Transverse colon (tissue), 4 donors: ENCODE data around the gene RPE. TPM values are rescaled to one million over a fixed set of nuclear protein-coding genes. Genes with fewer than 3 reads are reported as not detected.

ENCODE experiments used
- DNase-seq: peaks from one replicate; pipeline ENCODE4 v3.0.0-alpha.2; 2019
- H3K27ac ChIP-seq, 4 donors: fragments of 200-600 bp; sonication (generic); 2 replicates each; pipeline ENCODE4 v1.5.1; 2016 to 2018; ENCODE audit warnings: inconsistent platforms in 4 of 4
- H3K27me3 ChIP-seq: fragments of 200-600 bp; sonication (generic); 2 replicates; pipeline ENCODE4 v1.5.1; 2017; ENCODE audit warnings: inconsistent platforms
- H3K36me3 ChIP-seq, 4 donors: fragments of 200-600 bp; sonication (generic); 2 replicates each; pipeline ENCODE4 v1.5.1; 2017 to 2019; ENCODE audit warnings: inconsistent platforms in 4 of 4
- H3K4me1 ChIP-seq, 4 donors: fragments of 200-600 bp; sonication (generic); 2 replicates each; pipeline ENCODE4 v1.5.1; 2017 to 2020; ENCODE audit warnings: inconsistent platforms in 4 of 4
- H3K4me3 ChIP-seq, 4 donors: fragments of 200-600 bp; sonication (generic); 1 replicate in 1 of 4; 2 replicates in 3 of 4; pipeline versions ENCODE4 v1.5.1 to v1.6.1; 2017 to 2019; ENCODE audit warnings: inconsistent platforms in 4 of 4
- H3K9me3 ChIP-seq, 2 donors: fragments of 200-600 bp; sonication (generic); 2 replicates each; pipeline ENCODE4 v1.5.1; 2017 to 2019; ENCODE audit warnings: inconsistent platforms in 2 of 2
- EP300 ChIP-seq: sonication (generic); formaldehyde crosslinking; IDR thresholded peaks from one replicate; pipeline ENCODE4 v1.6.1; 2017; ENCODE audit warnings: antibody characterized with exemption, low read depth
- POLR2A ChIP-seq: fragments of 450-650 bp; IDR thresholded peaks from one replicate; pipeline ENCODE4 v1.6.1; 2016; ENCODE audit warnings: antibody characterized with exemption, mild to moderate bottlenecking, moderate library complexity
- POLR2AphosphoS5 ChIP-seq, 3 donors: sonication (generic); formaldehyde crosslinking; IDR thresholded peaks; one replicate each; pipeline ENCODE4 v1.6.1; 2016; ENCODE audit warnings: antibody characterized with exemption in 3 of 3
- WGBS, 2 donors: methylation state at CpG; one replicate each; pipeline ENCODE4 v1.1.5; 2018; ENCODE audit warnings: low coverage in 1 of 2; 5-methylcytosine and 5-hydroxymethylcytosine counted together
- in situ Hi-C, 4 donors: fragments of 200-750 bp; cut with MboI; loops; one replicate each; pipeline versions ENCODE4 v1.15.0 to v1.15.1; 2017; ENCODE audit warnings: low sequenced_read_pairs in 3 of 4, low pct_ligation_motif_present in 1 of 4, low pct_unique_long_range_greater_than_20kb in 1 of 4
- intact Hi-C: fragments of 100-400 bp; cut with DNase I; formaldehyde crosslinking; loops from one replicate; pipeline ENCODE4 v1.15.1; 2023; ENCODE audit warnings: low total_unique reads
- total RNA-seq, 4 donors: library from RNA; depleted of rRNA; stranded (reverse); fragments of >200 nt; gene quantifications; one replicate each; pipeline ENCODE4 v1.1.0, GENCODE V29; 2016
- TF ChIP-seq, protein P1 (sequence below), 5 experiments: fragments of 200-600 bp in 3 of 5; fragments of 450-650 bp in 2 of 5; sonication (generic) in 3 of 5; IDR thresholded peaks; 1 replicate in 2 of 5; 2 replicates in 3 of 5; pipeline ENCODE4 v1.5.1; 2016 to 2017; ENCODE audit warnings: antibody characterized with exemption in 5 of 5, inconsistent platforms in 3 of 5, mild to moderate bottlenecking in 2 of 5, moderate library complexity in 1 of 5

The RPE gene
- 10 to 100 TPM; 13.1 to 50.0 (median 30.1) TPM for total RNA-seq

DNA sequence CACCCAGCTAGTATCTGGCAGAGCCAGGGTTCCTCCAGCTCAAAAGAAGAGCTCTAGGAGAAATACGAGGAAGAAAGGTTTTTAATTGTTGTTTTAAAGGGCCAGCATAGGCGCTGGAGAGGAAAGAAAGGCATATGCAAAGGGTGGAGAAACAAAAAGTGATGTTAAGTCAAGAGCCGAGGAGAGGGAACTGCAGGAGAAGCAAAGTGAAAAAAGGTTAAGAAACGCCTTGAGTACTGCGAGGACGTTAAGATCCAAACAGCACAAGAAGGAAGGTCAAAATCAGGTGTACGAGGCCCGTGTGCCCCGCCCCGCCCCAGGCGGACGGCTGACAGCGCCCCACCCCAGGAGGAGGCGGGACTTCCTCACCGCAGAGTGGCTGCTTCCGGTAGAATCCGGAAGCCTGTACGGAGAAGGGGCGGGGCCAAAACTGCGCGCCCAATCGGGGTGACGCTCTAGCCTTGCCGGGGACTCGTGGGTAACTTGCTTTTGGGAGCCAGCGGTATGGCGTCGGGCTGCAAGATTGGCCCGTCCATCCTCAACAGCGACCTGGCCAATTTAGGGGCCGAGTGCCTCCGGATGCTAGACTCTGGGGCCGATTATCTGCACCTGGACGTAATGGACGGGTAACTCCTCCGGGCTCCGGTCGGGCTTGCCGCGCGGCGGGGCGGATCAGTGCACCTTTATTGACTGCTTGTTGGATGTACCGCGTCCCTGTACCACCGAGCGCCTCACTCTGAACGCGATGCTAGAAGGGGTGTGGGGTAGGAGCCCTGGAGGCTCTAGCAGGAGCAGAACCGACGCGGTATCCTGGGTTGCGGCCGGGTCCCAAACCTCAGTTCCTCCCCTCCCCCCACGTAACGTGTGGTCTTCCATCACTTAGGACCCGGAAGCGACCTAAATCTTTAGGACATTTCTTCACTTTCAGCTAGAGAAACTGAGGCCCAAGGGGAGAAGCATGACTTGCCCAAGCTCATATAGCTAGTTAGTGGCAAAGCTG lies at the start of gene RPE:
Gene RPE, plus strand, starts transcription at position 481 of the 1,000 bp plus-strand sequence. Its CDS starts 24 bp downstream, at position 505.
- in situ Hi-C loops = no loop called here

DNA sequence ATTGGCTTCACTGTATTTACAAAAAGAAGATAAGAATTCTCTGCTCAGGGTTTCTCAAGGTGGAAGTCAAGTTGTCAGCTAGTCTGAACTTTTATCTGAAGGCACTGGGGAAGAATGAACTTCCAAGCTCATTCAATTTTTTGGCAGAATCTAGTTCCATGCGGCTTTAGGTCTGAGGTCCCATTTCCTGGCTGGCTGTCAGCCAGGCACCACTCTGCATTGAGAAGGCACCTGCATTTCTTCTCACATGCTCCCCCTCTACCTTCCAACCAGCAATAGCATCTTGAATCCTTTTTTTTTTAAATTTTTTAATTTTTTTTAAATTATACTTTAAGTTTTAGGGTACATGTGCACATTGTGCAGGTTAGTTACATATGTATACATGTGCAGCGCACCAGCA lies 46.2 kb upstream of the RPE start:
- H3K36me3 ChIP-seq = no peaks in the 10 kb centered on the region
- no peak for TF ChIP-seq EP300
- peaks cover 0 to 4% (median 0%) of the 10 kb centered on the region in 4 donors for H3K4me1 ChIP-seq
- H3K27me3 ChIP-seq = no peaks in the 10 kb centered on the region
- no peak for DNase-seq
- no peaks in the 10 kb centered on the region for H3K9me3 ChIP-seq
- intact Hi-C loops = no loop called here
- H3K4me3 ChIP-seq = no peak overlapping the region
- in situ Hi-C loops = no loop called here
- WGBS, 2 donors = 71 to 81% methylated on average over 2 of the region's 2 CpGs
- H3K27ac ChIP-seq = no peak overlapping the region

More for the DNA sequence above, at the start of gene RPE:
- peak; percentile 98 for DNase-seq
- intact Hi-C loops = loop anchor here (10.0 kb wide), 1 partner anchor 172 kb away; the partner anchor contains the start of gene KANSL1L
- Histone ChIP-seq H3K27me3 (no peaks in the 10 kb centered on the region), H3K4me1 (peaks cover 6 to 47% (median 24%) of the 10 kb centered on the region in 4 donors), H3K27ac (peak within 1 kb of the TSS; percentile 81 to 91 (median 85)), H3K9me3 (no peaks in the 10 kb centered on the region), H3K36me3 (no peaks in the 10 kb centered on the region), H3K4me3 (peak within 1 kb of the TSS; percentile 58 to 94 (median 82))
- WGBS, 2 donors = 1 to 2% methylated on average over 13 to 57 of the region's 58 CpGs
- TF ChIP-seq EP300 (no peak), POLR2AphosphoS5 (IDR thresholded peaks at IDR 0.05) (peak; percentile 37 to 74 (median 72)), POLR2A (peak; percentile 61)
- TF ChIP-seq, protein P1, sequence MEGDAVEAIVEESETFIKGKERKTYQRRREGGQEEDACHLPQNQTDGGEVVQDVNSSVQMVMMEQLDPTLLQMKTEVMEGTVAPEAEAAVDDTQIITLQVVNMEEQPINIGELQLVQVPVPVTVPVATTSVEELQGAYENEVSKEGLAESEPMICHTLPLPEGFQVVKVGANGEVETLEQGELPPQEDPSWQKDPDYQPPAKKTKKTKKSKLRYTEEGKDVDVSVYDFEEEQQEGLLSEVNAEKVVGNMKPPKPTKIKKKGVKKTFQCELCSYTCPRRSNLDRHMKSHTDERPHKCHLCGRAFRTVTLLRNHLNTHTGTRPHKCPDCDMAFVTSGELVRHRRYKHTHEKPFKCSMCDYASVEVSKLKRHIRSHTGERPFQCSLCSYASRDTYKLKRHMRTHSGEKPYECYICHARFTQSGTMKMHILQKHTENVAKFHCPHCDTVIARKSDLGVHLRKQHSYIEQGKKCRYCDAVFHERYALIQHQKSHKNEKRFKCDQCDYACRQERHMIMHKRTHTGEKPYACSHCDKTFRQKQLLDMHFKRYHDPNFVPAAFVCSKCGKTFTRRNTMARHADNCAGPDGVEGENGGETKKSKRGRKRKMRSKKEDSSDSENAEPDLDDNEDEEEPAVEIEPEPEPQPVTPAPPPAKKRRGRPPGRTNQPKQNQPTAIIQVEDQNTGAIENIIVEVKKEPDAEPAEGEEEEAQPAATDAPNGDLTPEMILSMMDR (IDR thresholded peaks at IDR 0.05) = no peak

DNA sequence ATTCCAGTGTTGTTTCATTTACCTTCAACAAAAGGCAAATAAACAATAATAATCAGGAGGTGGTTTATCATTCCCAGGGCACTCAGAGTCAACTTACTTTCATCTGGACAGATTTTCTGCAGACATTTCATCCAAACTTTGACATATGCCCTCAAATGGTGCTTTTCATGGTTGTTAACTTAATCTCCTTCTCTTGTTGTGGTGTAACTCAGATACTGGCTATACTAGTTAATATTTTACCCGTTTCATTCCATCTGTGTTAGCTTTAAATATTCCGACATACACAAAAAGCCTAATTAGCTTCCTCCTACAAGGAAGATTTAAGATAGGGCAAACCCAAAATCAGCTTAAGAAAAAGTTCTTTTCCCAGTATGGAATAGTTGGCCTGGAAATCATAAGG lies 44.4 kb upstream of the RPE start:
- H3K4me3 ChIP-seq = no peak overlapping the region
- H3K9me3 ChIP-seq = no peaks in the 10 kb centered on the region
- TF ChIP-seq POLR2A (no peak), EP300 (no peak), POLR2AphosphoS5 (IDR thresholded peaks at IDR 0.05) (no peak)
- TF ChIP-seq, protein P1 (IDR thresholded peaks at IDR 0.05) = no peak
- in situ Hi-C loops (no loop called here), intact Hi-C loops (no loop called here)
- H3K27ac ChIP-seq = no peak overlapping the region
- DNase-seq = no peak
- 45 to 52% methylated on average over 2 of the region's 2 CpGs for WGBS, 2 donors
- H3K36me3 ChIP-seq = no peaks in the 10 kb centered on the region
- no peaks in the 10 kb centered on the region for H3K27me3 ChIP-seq
- peaks cover 0 to 4% (median 0%) of the 10 kb centered on the region in 4 donors for H3K4me1 ChIP-seq

DNA sequence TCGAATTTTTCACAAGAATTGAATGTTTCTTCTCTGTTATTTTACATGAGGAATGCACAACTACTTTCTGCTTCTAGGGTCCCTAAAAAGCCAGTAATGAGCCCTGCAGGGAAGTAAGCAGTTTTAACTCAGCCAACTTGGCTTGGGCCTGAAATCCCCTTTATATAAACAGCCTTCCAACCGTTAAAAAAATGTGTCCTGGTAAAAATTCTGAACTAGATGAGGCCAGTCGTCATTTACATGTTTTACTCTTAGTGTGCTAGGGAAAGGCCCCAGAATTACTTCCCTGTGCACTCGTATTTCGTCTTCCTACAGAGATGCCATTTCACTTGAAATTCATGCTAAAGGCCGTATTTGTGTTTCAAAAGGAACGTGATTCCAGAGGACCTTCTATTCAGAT lies 42.4 kb upstream of the RPE start:
- Histone ChIP-seq H3K27ac (no peak overlapping the region), H3K36me3 (no peaks in the 10 kb centered on the region), H3K27me3 (no peaks in the 10 kb centered on the region), H3K4me3 (no peak overlapping the region), H3K9me3 (no peaks in the 10 kb centered on the region), H3K4me1 (peaks cover 0 to 4% (median 0%) of the 10 kb centered on the region in 4 donors)
- 43 to 56% methylated on average over 7 of the region's 7 CpGs for whole genome bisulfite sequencing, 2 donors
- in situ Hi-C loops (no loop called here), intact Hi-C loops (no loop called here)
- TF ChIP-seq, protein P1 (IDR thresholded peaks at IDR 0.05) = no peak
- no peak for TF ChIP-seq EP300
- TF ChIP-seq POLR2AphosphoS5 (IDR thresholded peaks at IDR 0.05) = no peak
- no peak for TF ChIP-seq POLR2A
- DNase-seq = no peak
